SJSA1 (cell line): Measurements from ENCODE around the gene MAFB. TPM values are rescaled to one million over a fixed set of nuclear protein-coding genes. Genes with fewer than 3 reads are reported as not detected.

ENCODE experiments used
- DNase-seq, 2 experiments: peaks; one replicate each; pipeline ENCODE4 v3.0.0-alpha.2; 2015 to 2020; ENCODE audit warnings: low spot score in 2 of 2, low read depth in 1 of 2
- H3K27ac ChIP-seq: fragments of 250-450 bp; sonication (Bioruptor Pico); 2 replicates; pipeline ENCODE4 v1.5.1; 2020; ENCODE audit warnings: mild to moderate bottlenecking, moderate library complexity
- H3K27me3 ChIP-seq: fragments of 250-450 bp; sonication (Bioruptor Pico); replicated peaks from 2 replicates; pipeline ENCODE4 v1.5.1; 2020; ENCODE audit warnings: mild to moderate bottlenecking, moderate library complexity
- H3K36me3 ChIP-seq: fragments of 250-450 bp; sonication (Bioruptor Pico); 2 replicates; pipeline ENCODE4 v1.5.1; 2020; ENCODE audit warnings: mild to moderate bottlenecking
- H3K4me1 ChIP-seq: fragments of 250-450 bp; sonication (Bioruptor Pico); replicated peaks from 2 replicates; pipeline ENCODE4 v1.6.1; 2021; ENCODE audit warnings: mild to moderate bottlenecking
- H3K4me3 ChIP-seq: fragments of 250-450 bp; sonication (Bioruptor Pico); 2 replicates; pipeline ENCODE4 v1.5.1; 2020; ENCODE audit warnings: mild to moderate bottlenecking
- H3K9me3 ChIP-seq: fragments of 250-450 bp; sonication (Bioruptor Pico); replicated peaks from 2 replicates; pipeline ENCODE4 v1.5.1; 2020; ENCODE audit warnings: mild to moderate bottlenecking
- total RNA-seq: library from RNA; depleted of rRNA; stranded (reverse); fragments of >200 nt; shearing (Covaris generic); gene quantifications from 2 replicates; pipeline ENCODE4 v1.2.3, GENCODE V29; 2014

MAFB gene
- total RNA-seq, 1 experiment from 2014 or later, result not detected

GRCh38 chr20:40682104-40682981, 6.7 kb downstream of the MAFB start:
- H3K27ac ChIP-seq, result no peak overlapping the region
- no peaks in the 10 kb centered on the region for H3K9me3 ChIP-seq
- H3K4me3 ChIP-seq, result no peak overlapping the region
- H3K4me1 ChIP-seq, result no peaks in the 10 kb centered on the region; the same call in 1 of the 2 replicates
- H3K27me3 ChIP-seq, result peaks cover 28% of the 10 kb centered on the region
- no peaks in the 10 kb centered on the region for H3K36me3 ChIP-seq
- no peak for DNase-seq

GRCh38 chr20:40681684-40682083, 7.4 kb downstream of the MAFB start:
- Histone ChIP-seq H3K27me3 (peaks cover 23% of the 10 kb centered on the region), H3K27ac (no peak overlapping the region), H3K36me3 (no peaks in the 10 kb centered on the region), H3K9me3 (no peaks in the 10 kb centered on the region), H3K4me1 (no peaks in the 10 kb centered on the region), H3K4me3 (no peak overlapping the region)
- DNase-seq, result no peak

GRCh38 chr20:40681165-40681564, 7.9 kb downstream of the MAFB start:
- no peak overlapping the region for H3K27ac ChIP-seq
- H3K27me3 ChIP-seq, result peaks cover 19% of the 10 kb centered on the region
- no peak for DNase-seq
- no peaks in the 10 kb centered on the region for H3K9me3 ChIP-seq
- H3K4me3 ChIP-seq, result no peak overlapping the region
- no peaks in the 10 kb centered on the region for H3K36me3 ChIP-seq
- H3K4me1 ChIP-seq, result no peaks in the 10 kb centered on the region

- Histone ChIP-seq H3K4me3 (no peak overlapping the region), H3K27ac (no peak overlapping the region), H3K36me3 (no peaks in the 10 kb centered on the region), H3K4me1 (no peaks in the 10 kb centered on the region), H3K9me3 (no peaks in the 10 kb centered on the region), H3K27me3 (peaks cover 10% of the 10 kb centered on the region)
- DNase-seq, result no peak
Measured at GRCh38 chr20:40680161-40680959, 8.7 kb downstream of the MAFB start.

GRCh38 chr20:40679184-40679583, 9.9 kb downstream of the MAFB start:
- no peak for DNase-seq
- Histone ChIP-seq H3K27me3 (peaks cover 5% of the 10 kb centered on the region; the same call in 1 of the 2 replicates), H3K27ac (no peak overlapping the region)

GRCh38 chr20:40678286-40678875, 10.7 kb downstream of the MAFB start:
- H3K9me3 ChIP-seq, result no peaks in the 10 kb centered on the region
- H3K27me3 ChIP-seq, result peaks cover 5% of the 10 kb centered on the region; the same call in 1 of the 2 replicates
- no peak overlapping the region for H3K27ac ChIP-seq
- no peak overlapping the region for H3K4me3 ChIP-seq
- DNase-seq, result no peak
- no peaks in the 10 kb centered on the region for H3K4me1 ChIP-seq
- no peaks in the 10 kb centered on the region for H3K36me3 ChIP-seq

More at GRCh38 chr20:40679184-40679583, 9.9 kb downstream of the MAFB start:
- Histone ChIP-seq H3K9me3 (no peaks in the 10 kb centered on the region), H3K4me1 (no peaks in the 10 kb centered on the region), H3K4me3 (no peak overlapping the region), H3K36me3 (no peaks in the 10 kb centered on the region)

GRCh38 chr20:40677343-40677924, 11.6 kb downstream of the MAFB start:
- no peak overlapping the region for H3K4me3 ChIP-seq
- peaks cover 5% of the 10 kb centered on the region; the same call in 1 of the 2 replicates for H3K27me3 ChIP-seq
- H3K9me3 ChIP-seq, result no peaks in the 10 kb centered on the region
- H3K27ac ChIP-seq, result no peak overlapping the region
- no peaks in the 10 kb centered on the region for H3K4me1 ChIP-seq
- H3K36me3 ChIP-seq, result no peaks in the 10 kb centered on the region
- DNase-seq, result no peak

GRCh38 chr20:40676491-40677269, 12.4 kb downstream of the MAFB start:
- H3K4me1 ChIP-seq, result no peaks in the 10 kb centered on the region

GRCh38 chr20:40675599-40676221, 13.3 kb downstream of the MAFB start:
- no peak for DNase-seq
- Histone ChIP-seq H3K27ac (no peak overlapping the region), H3K36me3 (no peaks in the 10 kb centered on the region), H3K9me3 (no peaks in the 10 kb centered on the region), H3K4me1 (no peaks in the 10 kb centered on the region), H3K4me3 (no peak overlapping the region), H3K27me3 (peaks cover 5% of the 10 kb centered on the region; the same call in 1 of the 2 replicates)

More at GRCh38 chr20:40676491-40677269, 12.4 kb downstream of the MAFB start:
- Histone ChIP-seq H3K9me3 (no peaks in the 10 kb centered on the region), H3K36me3 (no peaks in the 10 kb centered on the region), H3K27me3 (peaks cover 5% of the 10 kb centered on the region; the same call in 1 of the 2 replicates), H3K27ac (no peak overlapping the region), H3K4me3 (no peak overlapping the region)
- DNase-seq, result no peak

- no peak for DNase-seq
- no peaks in the 10 kb centered on the region for H3K4me1 ChIP-seq
- H3K27me3 ChIP-seq, result peaks cover 5% of the 10 kb centered on the region; the same call in 1 of the 2 replicates
- H3K36me3 ChIP-seq, result no peaks in the 10 kb centered on the region
- H3K4me3 ChIP-seq, result no peak overlapping the region
- H3K9me3 ChIP-seq, result no peaks in the 10 kb centered on the region
- H3K27ac ChIP-seq, result no peak overlapping the region
Measured at GRCh38 chr20:40673442-40673841, 15.6 kb downstream of the MAFB start.

GRCh38 chr20:40672095-40672494, 16.9 kb downstream of the MAFB start:
- no peak overlapping the region for H3K4me3 ChIP-seq
- no peaks in the 10 kb centered on the region for H3K9me3 ChIP-seq
- no peaks in the 10 kb centered on the region for H3K36me3 ChIP-seq
- H3K27me3 ChIP-seq, result no peaks in the 10 kb centered on the region
- no peak overlapping the region for H3K27ac ChIP-seq
- no peak for DNase-seq
- H3K4me1 ChIP-seq, result no peaks in the 10 kb centered on the region

GRCh38 chr20:40670253-40670652, 18.8 kb downstream of the MAFB start:
- Histone ChIP-seq H3K27me3 (no peaks in the 10 kb centered on the region), H3K36me3 (no peaks in the 10 kb centered on the region), H3K4me1 (no peaks in the 10 kb centered on the region), H3K9me3 (no peaks in the 10 kb centered on the region), H3K27ac (no peak overlapping the region), H3K4me3 (no peak overlapping the region)
- DNase-seq, result no peak
